Upper lobe of left lung (tissue), 6 donors: Measurements from ENCODE around the gene ADRA1B. TPM values are rescaled to one million over a fixed set of nuclear protein-coding genes. Genes with fewer than 3 reads are reported as not detected.

Experiments used
- ATAC-seq, 2 donors: fragments of 200-7000 bp; cut with Tn5 transposase; one replicate each; pipeline ENCODE4 v1.9.1; 2022; ENCODE audit warnings: mild to moderate bottlenecking in 2 of 2, moderate library complexity in 2 of 2; ENCODE audit not compliant: low FRiP score in 2 of 2
- DNase-seq, 2 donors: peaks; one replicate each; pipeline ENCODE4 v3.0.0-alpha.2; 2019 to 2020
- H3K27ac ChIP-seq, 4 donors: fragments of 200-600 bp; sonication (generic); one replicate each; pipeline ENCODE4 v1.5.1; 2016 to 2019
- H3K27me3 ChIP-seq, 4 donors: fragments of 200-600 bp; sonication (generic); one replicate each; pipeline ENCODE4 v1.5.1; 2017 to 2019
- H3K36me3 ChIP-seq, 4 donors: fragments of 200-600 bp; sonication (generic); one replicate each; pipeline ENCODE4 v1.5.1; 2016 to 2019
- H3K4me1 ChIP-seq, 4 donors: fragments of 200-600 bp; sonication (generic); one replicate each; pipeline ENCODE4 v1.5.1; 2018 to 2019
- H3K4me3 ChIP-seq, 4 donors: fragments of 200-600 bp; sonication (generic); one replicate each; pipeline ENCODE4 v1.5.1; 2017 to 2019; ENCODE audit warnings: mild to moderate bottlenecking in 2 of 4, moderate library complexity in 1 of 4
- H3K9me3 ChIP-seq, 4 donors: fragments of 200-600 bp; sonication (generic); one replicate each; pipeline ENCODE4 v1.5.1; 2018 to 2019
- EP300 ChIP-seq, 4 donors: sonication (generic); formaldehyde crosslinking; IDR thresholded peaks; one replicate each; pipeline ENCODE4 v1.5.1; 2017; ENCODE audit warnings: antibody characterized with exemption in 4 of 4, control low read depth in 2 of 4
- POLR2A ChIP-seq, 4 donors: fragments of 450-650 bp; IDR thresholded peaks; one replicate each; pipeline ENCODE4 v1.5.1; 2016 to 2017; ENCODE audit warnings: antibody characterized with exemption in 4 of 4, mild to moderate bottlenecking in 2 of 4
- POLR2AphosphoS5 ChIP-seq, 2 donors: sonication (generic); formaldehyde crosslinking; IDR thresholded peaks; one replicate each; pipeline ENCODE4 v1.5.1; 2017; ENCODE audit warnings: antibody characterized with exemption in 2 of 2
- WGBS, 2 donors: methylation state at CpG; one replicate each; pipeline ENCODE4 v1.1.5; 2017 to 2018; 5-methylcytosine and 5-hydroxymethylcytosine counted together
- total RNA-seq, 6 donors: library from RNA; depleted of rRNA in 4 of 6; stranded (reverse); fragments of >200 nt in 4 of 6; gene quantifications; one replicate each; pipeline versions ENCODE4 v1.1.0 to v1.2.1, GENCODE V29; 2016 to 2021
- TF ChIP-seq, protein P1 (sequence below), 6 experiments: fragments of 450-650 bp in 4 of 6; fragments of 200-600 bp in 2 of 6; sonication (generic) in 2 of 6; IDR thresholded peaks; one replicate each; pipeline ENCODE4 v1.5.1; 2016 to 2019; ENCODE audit warnings: antibody characterized with exemption in 6 of 6
- donor health status: DM: no; HTN: no; CAD: no; lungs with moderate emphysema.
- donor health status: DM: no; HTN: yes; CAD: no; lungs with severe emphysema.

ADRA1B gene
- total RNA-seq, 6 donors from 2014 or later = 3.4 to 9.9 (median 5.9) TPM

DNA sequence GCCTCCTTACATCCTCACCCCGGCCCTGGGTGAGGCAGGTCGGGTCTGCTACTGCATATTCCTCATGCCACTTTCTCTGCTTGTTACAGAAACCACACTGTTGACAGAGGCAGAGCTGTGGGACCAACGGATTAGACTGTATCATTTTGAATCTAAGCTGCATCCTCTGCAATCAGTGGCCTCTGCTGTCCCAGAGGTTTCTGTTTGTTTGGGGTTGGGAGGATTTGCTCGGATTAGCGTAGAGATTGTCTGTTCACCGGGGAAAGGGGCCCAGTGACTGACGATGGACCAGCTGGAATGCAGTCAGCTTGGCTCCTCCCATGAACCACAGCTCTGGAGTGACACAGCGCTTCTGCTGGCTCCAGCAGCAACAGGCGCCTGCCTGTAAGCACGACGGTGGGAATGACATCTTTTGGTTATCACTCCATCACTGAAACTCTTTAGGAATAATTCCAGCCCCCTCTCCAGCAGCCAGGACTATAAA lies 37.3 kb upstream of the ADRA1B start:
- H3K9me3 ChIP-seq = no peaks in the 10 kb centered on the region
- peak in 1 of 2 donors; percentile 73 for DNase-seq
- H3K4me3 ChIP-seq = no peak overlapping the region
- peaks cover 23 to 27% (median 25%) of the 10 kb centered on the region in 4 donors for H3K4me1 ChIP-seq
- no peaks in the 10 kb centered on the region for H3K36me3 ChIP-seq
- H3K27ac ChIP-seq = peak overlapping the region; percentile 59 to 85 (median 76)
- no peaks in the 10 kb centered on the region for H3K27me3 ChIP-seq
- TF ChIP-seq EP300 (IDR thresholded peaks at IDR 0.05) (no peak), POLR2A (IDR thresholded peaks at IDR 0.05) (no peak), POLR2AphosphoS5 (IDR thresholded peaks at IDR 0.05) (peak; percentile 26 to 46)
- TF ChIP-seq, protein P1, sequence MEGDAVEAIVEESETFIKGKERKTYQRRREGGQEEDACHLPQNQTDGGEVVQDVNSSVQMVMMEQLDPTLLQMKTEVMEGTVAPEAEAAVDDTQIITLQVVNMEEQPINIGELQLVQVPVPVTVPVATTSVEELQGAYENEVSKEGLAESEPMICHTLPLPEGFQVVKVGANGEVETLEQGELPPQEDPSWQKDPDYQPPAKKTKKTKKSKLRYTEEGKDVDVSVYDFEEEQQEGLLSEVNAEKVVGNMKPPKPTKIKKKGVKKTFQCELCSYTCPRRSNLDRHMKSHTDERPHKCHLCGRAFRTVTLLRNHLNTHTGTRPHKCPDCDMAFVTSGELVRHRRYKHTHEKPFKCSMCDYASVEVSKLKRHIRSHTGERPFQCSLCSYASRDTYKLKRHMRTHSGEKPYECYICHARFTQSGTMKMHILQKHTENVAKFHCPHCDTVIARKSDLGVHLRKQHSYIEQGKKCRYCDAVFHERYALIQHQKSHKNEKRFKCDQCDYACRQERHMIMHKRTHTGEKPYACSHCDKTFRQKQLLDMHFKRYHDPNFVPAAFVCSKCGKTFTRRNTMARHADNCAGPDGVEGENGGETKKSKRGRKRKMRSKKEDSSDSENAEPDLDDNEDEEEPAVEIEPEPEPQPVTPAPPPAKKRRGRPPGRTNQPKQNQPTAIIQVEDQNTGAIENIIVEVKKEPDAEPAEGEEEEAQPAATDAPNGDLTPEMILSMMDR (IDR thresholded peaks at IDR 0.05) = no peak
- peak; percentile 61 to 85 for ATAC-seq
- WGBS, 2 donors = 3% methylated on average over 11 of the region's 11 CpGs; no CpG with 5 or more reads in 1 of the 2 donors

DNA sequence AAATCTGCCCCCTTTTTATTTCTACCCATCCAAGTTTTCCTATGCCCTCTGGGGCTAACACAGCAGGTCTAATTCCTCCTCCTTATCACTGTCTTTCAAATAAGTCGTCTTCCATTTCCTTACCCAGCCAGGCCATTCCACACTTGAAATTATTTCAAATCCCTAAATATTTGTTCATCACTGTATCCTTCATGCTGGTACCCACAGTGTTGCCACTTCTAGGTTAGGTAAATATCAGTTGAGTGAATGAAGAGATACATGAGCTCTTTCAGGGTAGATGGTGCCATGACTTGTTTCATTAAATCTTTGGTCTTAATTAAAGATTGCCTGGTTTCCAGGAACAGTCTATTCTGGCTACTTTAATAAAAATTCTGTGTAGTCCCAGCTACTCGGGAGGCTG lies 35.6 kb upstream of the ADRA1B start:
- ATAC-seq = no peak
- TF ChIP-seq POLR2A (IDR thresholded peaks at IDR 0.05) (no peak), POLR2AphosphoS5 (IDR thresholded peaks at IDR 0.05) (no peak), EP300 (IDR thresholded peaks at IDR 0.05) (no peak)
- TF ChIP-seq, protein P1 (IDR thresholded peaks at IDR 0.05) = no peak
- Histone ChIP-seq H3K4me1 (peaks cover 23 to 27% (median 25%) of the 10 kb centered on the region in 4 donors), H3K27ac (no peak overlapping the region), H3K36me3 (no peaks in the 10 kb centered on the region), H3K27me3 (no peaks in the 10 kb centered on the region), H3K9me3 (no peaks in the 10 kb centered on the region), H3K4me3 (no peak overlapping the region)
- no peak for DNase-seq
- WGBS, 2 donors = 81 to 85% methylated on average over 2 of the region's 2 CpGs

DNA sequence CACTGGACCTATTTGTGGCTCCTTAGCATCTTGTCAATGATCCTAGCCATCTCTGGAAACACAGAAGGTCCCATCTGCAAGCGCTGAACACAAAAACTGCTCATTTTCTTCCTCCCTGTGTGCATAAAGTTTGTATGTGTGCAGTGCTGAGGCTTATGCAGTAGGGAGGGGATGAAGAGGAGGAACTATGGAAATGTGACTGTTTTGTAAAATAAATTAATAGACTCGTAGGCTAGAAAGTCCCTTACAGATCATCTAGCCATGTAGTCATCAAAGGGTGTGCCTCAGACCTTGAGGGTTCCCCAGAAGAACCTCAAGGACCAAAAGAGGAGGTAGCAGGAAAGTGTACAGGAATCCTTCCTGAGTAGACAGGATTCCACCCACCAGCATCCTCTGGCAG lies 34.3 kb upstream of the ADRA1B start:
- H3K9me3 ChIP-seq = no peaks in the 10 kb centered on the region
- H3K36me3 ChIP-seq = no peaks in the 10 kb centered on the region
- no peak for DNase-seq
- H3K4me3 ChIP-seq = no peak overlapping the region
- H3K27me3 ChIP-seq = no peaks in the 10 kb centered on the region
- no peak for TF ChIP-seq POLR2A (IDR thresholded peaks at IDR 0.05)
- TF ChIP-seq POLR2AphosphoS5 (IDR thresholded peaks at IDR 0.05) = no peak
- TF ChIP-seq, protein P1 (IDR thresholded peaks at IDR 0.05) = no peak
- no peak for ATAC-seq
- no peak overlapping the region for H3K27ac ChIP-seq
- peaks cover 22 to 26% (median 25%) of the 10 kb centered on the region in 4 donors for H3K4me1 ChIP-seq
- 68 to 86% methylated on average over 2 of the region's 2 CpGs for WGBS, 2 donors

DNA sequence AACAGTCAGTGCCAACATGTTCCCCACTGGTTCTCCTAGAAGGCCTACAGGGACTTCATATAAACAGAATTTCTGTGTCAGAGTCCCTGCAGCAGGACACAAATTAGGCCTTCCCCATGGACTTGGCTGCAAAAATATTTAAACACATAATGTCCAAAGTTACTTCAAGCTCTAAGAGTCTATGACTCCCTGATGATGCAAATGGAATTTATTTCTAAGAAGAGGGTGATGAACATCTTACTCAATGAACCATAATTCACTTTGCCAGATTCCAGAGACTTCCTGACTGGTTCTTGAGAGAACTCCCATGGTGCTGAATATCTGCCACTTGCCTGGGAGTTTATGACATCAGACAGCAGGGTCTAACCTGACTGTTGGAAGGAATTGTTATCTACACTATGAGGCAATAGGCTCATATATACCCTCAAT lies 32.7 kb upstream of the ADRA1B start:
- no peak for DNase-seq
- peak in 1 of 2 donors; percentile 28 for ATAC-seq
- Histone ChIP-seq H3K27ac (no peak overlapping the region), H3K9me3 (no peaks in the 10 kb centered on the region), H3K4me1 (peaks cover 11 to 13% (median 12%) of the 10 kb centered on the region in 4 donors), H3K4me3 (no peak overlapping the region), H3K27me3 (no peaks in the 10 kb centered on the region), H3K36me3 (no peaks in the 10 kb centered on the region)
- no peak for TF ChIP-seq POLR2A (IDR thresholded peaks at IDR 0.05)
- peak in 1 of 2 donors; percentile 9 for TF ChIP-seq POLR2AphosphoS5 (IDR thresholded peaks at IDR 0.05)

DNA sequence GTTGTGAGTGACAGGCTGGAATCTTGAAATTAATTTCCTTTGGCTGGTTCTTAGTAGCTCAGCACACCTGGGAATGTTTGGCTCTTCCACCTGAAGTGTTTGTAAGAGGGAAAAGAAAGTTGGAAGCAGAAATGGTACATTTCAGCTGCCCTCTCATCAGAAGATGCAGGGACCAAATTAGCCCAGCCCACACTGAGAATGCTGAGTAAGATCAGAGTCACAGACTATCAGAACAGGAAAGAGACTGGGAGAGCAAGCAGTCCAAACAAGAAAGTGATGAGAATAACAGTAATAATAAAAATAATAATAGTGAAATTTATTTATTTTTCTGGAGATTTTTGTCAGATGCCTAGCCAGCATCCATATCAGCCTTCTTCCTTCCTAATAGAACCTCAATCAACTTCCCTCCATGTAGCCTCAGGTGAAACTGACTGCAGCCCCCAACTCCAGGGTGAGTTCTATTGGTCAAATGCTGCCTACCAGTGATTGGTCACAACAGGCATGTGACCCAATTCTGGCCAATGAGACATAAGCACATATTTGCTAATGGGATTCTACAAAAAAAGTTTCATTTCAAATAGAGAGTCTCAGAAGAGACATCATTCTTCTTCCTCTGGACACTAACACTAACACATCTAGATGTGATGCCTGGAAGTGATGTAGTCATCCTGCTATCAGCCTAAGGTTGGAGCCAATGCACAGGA lies 31.2 kb upstream of the ADRA1B start:
- Histone ChIP-seq H3K4me1 (no peaks in the 10 kb centered on the region), H3K9me3 (no peaks in the 10 kb centered on the region), H3K36me3 (no peaks in the 10 kb centered on the region), H3K27ac (no peak overlapping the region), H3K4me3 (no peak overlapping the region), H3K27me3 (no peaks in the 10 kb centered on the region)
- DNase-seq (no peak), ATAC-seq (no peak)
- TF ChIP-seq, protein P1 (IDR thresholded peaks at IDR 0.05) = no peak
- TF ChIP-seq EP300 (IDR thresholded peaks at IDR 0.05) (no peak), POLR2AphosphoS5 (IDR thresholded peaks at IDR 0.05) (no peak), POLR2A (IDR thresholded peaks at IDR 0.05) (no peak)
